GM23338 (cell line): Measurements from ENCODE around the gene KLK15. TPM values are rescaled to one million over a fixed set of nuclear protein-coding genes. Genes with fewer than 3 reads are reported as not detected.

Experiments
- ATAC-seq: fragments of 200-7000 bp; cut with Tn5 transposase; 3 replicates; pipeline ENCODE4 v1.9.1; 2020
- DNase-seq: peaks from one replicate; pipeline ENCODE4 v3.0.0-alpha.2; 2015; ENCODE audit warnings: low spot score
- H2AFZ ChIP-seq: fragments of 200-600 bp; sonication (generic); 2 replicates; pipeline ENCODE4 v1.8.0; 2016; ENCODE audit warnings: antibody characterized with exemption, mild to moderate bottlenecking, moderate library complexity
- H3F3A ChIP-seq: fragments of 200-600 bp; sonication (generic); replicated peaks from 2 replicates; pipeline ENCODE4 v1.8.0; 2017; ENCODE audit warnings: antibody characterized with exemption, mixed run types, low read depth
- H3K27ac ChIP-seq: fragments of 200-600 bp; sonication (generic); 2 replicates; pipeline ENCODE4 v1.6.1; 2016; ENCODE audit warnings: low read depth
- H3K27me3 ChIP-seq: fragments of 200-600 bp; sonication (generic); 2 replicates; pipeline ENCODE4 v1.8.0; 2016; ENCODE audit warnings: mild to moderate bottlenecking, mixed run types, moderate library complexity; ENCODE audit not compliant: insufficient read depth
- H3K36me3 ChIP-seq: fragments of 200-600 bp; sonication (generic); 2 replicates; pipeline ENCODE4 v1.8.0; 2016; ENCODE audit warnings: mild to moderate bottlenecking; ENCODE audit not compliant: insufficient read depth
- H3K4me1 ChIP-seq: fragments of 200-600 bp; sonication (generic); 2 replicates; pipeline ENCODE4 v1.8.0; 2016; ENCODE audit warnings: mild to moderate bottlenecking, moderate library complexity; ENCODE audit not compliant: insufficient read depth
- H3K4me2 ChIP-seq: fragments of 200-600 bp; sonication (generic); 2 replicates; pipeline ENCODE4 v1.7.1; 2017; ENCODE audit warnings: mixed run types
- H3K4me3 ChIP-seq: fragments of 200-600 bp; sonication (generic); 2 replicates; pipeline ENCODE4 v1.6.1; 2016; ENCODE audit warnings: mixed run types
- H3K79me2 ChIP-seq: fragments of 200-600 bp; sonication (generic); replicated peaks from 2 replicates; pipeline ENCODE4 v1.8.0; 2017; ENCODE audit warnings: mild to moderate bottlenecking; ENCODE audit not compliant: insufficient read depth
- H3K9me2 ChIP-seq: fragments of 200-600 bp; sonication (generic); 2 replicates; pipeline ENCODE4 v1.8.0; 2017; ENCODE audit not compliant: insufficient read depth
- H4K20me1 ChIP-seq: fragments of 200-600 bp; sonication (generic); replicated peaks from 2 replicates; pipeline ENCODE4 v1.8.0; 2017; ENCODE audit warnings: mild to moderate bottlenecking; ENCODE audit not compliant: insufficient read depth
- H3K27ac Mint-ChIP-seq: 2 replicates; pipeline ENCODE4 v1.8.0; 2020; ENCODE audit warnings: inconsistent platforms, mild to moderate bottlenecking, moderate library complexity, mixed read lengths
- H3K27me3 Mint-ChIP-seq: 3 replicates; pipeline ENCODE4 v1.8.0; 2022; ENCODE audit warnings: low read depth, mild to moderate bottlenecking, moderate library complexity, mixed read lengths, inconsistent platforms; ENCODE audit not compliant: insufficient read depth, poor library complexity
- H3K36me3 Mint-ChIP-seq: 3 replicates; pipeline ENCODE4 v1.8.0; 2021; ENCODE audit warnings: low read depth, mild to moderate bottlenecking, inconsistent platforms, moderate library complexity, mixed read lengths
- H3K4me1 Mint-ChIP-seq: 3 replicates; pipeline ENCODE4 v1.8.0; 2020; ENCODE audit warnings: mild to moderate bottlenecking, inconsistent platforms, mixed read lengths
- H3K4me3 Mint-ChIP-seq: 3 replicates; pipeline ENCODE4 v1.8.0; 2021; ENCODE audit warnings: moderate library complexity, mild to moderate bottlenecking, inconsistent platforms, mixed read lengths
- H3K9me3 Mint-ChIP-seq: 3 replicates; pipeline ENCODE4 v1.8.0; 2020; ENCODE audit warnings: moderate library complexity, mild to moderate bottlenecking, inconsistent platforms, mixed read lengths
- CREB1 ChIP-seq: fragments of 250-450 bp; sonication (Bioruptor Pico); IDR thresholded peaks from 2 replicates; pipeline ENCODE4 v1.5.0; 2020; ENCODE audit warnings: low read depth, mild to moderate bottlenecking, moderate library complexity
- CTCF ChIP-seq, 2 experiments: fragments of 200-600 bp in 1 of 2; sonication (generic) in 1 of 2; conservative IDR thresholded peaks; 2 replicates each; pipeline versions ENCODE4 v1.5.1 to v1.6.1; 2016 to 2017; ENCODE audit warnings: antibody characterized with exemption in 2 of 2, low read depth in 2 of 2, mild to moderate bottlenecking in 2 of 2, moderate library complexity in 1 of 2
- EZH2 ChIP-seq: fragments of 200-600 bp; sonication (generic); IDR thresholded peaks from one replicate; pipeline ENCODE4 v1.8.0; 2017; ENCODE audit warnings: antibody characterized with exemption, mild to moderate bottlenecking, low read depth; ENCODE audit not compliant: unreplicated experiment
- EZH2phosphoT487 ChIP-seq: fragments of 200-600 bp; sonication (generic); IDR thresholded peaks from one replicate; pipeline ENCODE4 v1.8.1; 2018; ENCODE audit warnings: antibody characterized with exemption; ENCODE audit not compliant: unreplicated experiment
- NANOG ChIP-seq: IDR thresholded peaks from 2 replicates; pipeline ENCODE4 v1.6.1; 2016; ENCODE audit warnings: antibody characterized with exemption, borderline replicate concordance
- POLR2AphosphoS5 ChIP-seq: IDR thresholded peaks from 2 replicates; pipeline ENCODE4 v1.6.1; 2016; ENCODE audit warnings: antibody characterized with exemption, low read depth
- REST ChIP-seq: IDR thresholded peaks from one replicate; pipeline ENCODE4 v1.6.1; 2018; ENCODE audit warnings: antibody characterized with exemption; ENCODE audit not compliant: unreplicated experiment
- ZNF114 ChIP-seq: fragments of 250-450 bp; sonication (Bioruptor Pico); IDR thresholded peaks from 2 replicates; pipeline ENCODE4 v1.5.0; 2020; ENCODE audit warnings: mild to moderate bottlenecking, moderate library complexity
- ZNF331 ChIP-seq: fragments of 250-450 bp; sonication (Bioruptor Pico); IDR thresholded peaks from 2 replicates; pipeline ENCODE4 v1.5.0; 2020; ENCODE audit warnings: low read depth, mild to moderate bottlenecking, moderate library complexity
- polyA plus RNA-seq: library from polyadenylated mRNA; unstranded; fragments of >200 nt; fragmentation: Nextera tagmentation; extraction: Ambion mirVana; gene quantifications from 2 replicates; pipeline ENCODE4 v1.2.1, GENCODE V29; 2016
- total RNA-seq: library from RNA; depleted of rRNA; stranded (reverse); fragments of >200 nt; shearing (Covaris generic); gene quantifications from 2 replicates; pipeline ENCODE4 v1.2.3, GENCODE V29; 2014

KLK15 gene
- total and polyA plus RNA-seq, 2 experiments from 2014 or later: not detected

GRCh38 chr19:50798659-50799546 lies 34.5 kb downstream of the KLK15 start:
- Mint-ChIP-seq H3K27me3 (peaks cover 29% of the 10 kb centered on the region), H3K4me1 (peaks cover 25% of the 10 kb centered on the region), H3K36me3 (peaks cover 79% of the 10 kb centered on the region), H3K9me3 (peaks cover 6% of the 10 kb centered on the region; the same call in 2 of the 3 replicates), H3K4me3 (no peak overlapping the region), H3K27ac (no peak overlapping the region)
- Histone ChIP-seq H3K36me3 (peaks cover 30% of the 10 kb centered on the region), H4K20me1 (peaks cover 75% of the 10 kb centered on the region), H3K4me3 (no peak overlapping the region), H3K4me2 (no peak overlapping the region), H3K27me3 (no peaks in the 10 kb centered on the region), H3K9me2 (no peaks in the 10 kb centered on the region), H2AFZ (no peak overlapping the region), H3K79me2 (peaks cover 47% of the 10 kb centered on the region), H3F3A (peaks cover 69% of the 10 kb centered on the region), H3K27ac (no peak overlapping the region), H3K4me1 (peaks cover 17% of the 10 kb centered on the region)
- ATAC-seq: no peak
- no peak for TF ChIP-seq CREB1 (CRISPR knock-in tag)
- no peak; the same call in 1 of the 2 replicates for TF ChIP-seq POLR2AphosphoS5
- TF ChIP-seq NANOG: no peak
- no peak for TF ChIP-seq ZNF331 (CRISPR knock-in tag)
- no peak for TF ChIP-seq REST
- no peak for TF ChIP-seq EZH2
- no peak for TF ChIP-seq CTCF (conservative IDR thresholded peaks at IDR 0.05; ENCODE audit: low read depth in 2 of 2)
- TF ChIP-seq ZNF114 (CRISPR knock-in tag): no peak
- no peak for TF ChIP-seq EZH2phosphoT487
- DNase-seq: no peak
